SH-SY5Y (cell line): ENCODE measurements around the gene SIRT3.

Source experiments
- GATA2 ChIP-seq: IDR thresholded peaks from 2 replicates; pipeline ENCODE4 v1.6.1; 2011; ENCODE audit warnings: mild to moderate bottlenecking, low read depth, low read length
- GATA3 ChIP-seq: IDR thresholded peaks from 2 replicates; pipeline ENCODE4 v1.6.1; 2011; ENCODE audit warnings: low read depth, mild to moderate bottlenecking, low read length, moderate library complexity

SIRT3 gene

GRCh38 chr11:279040-279965 is 43.2 kb upstream of the SIRT3 start:
- TF ChIP-seq GATA2 = no peak
- no peak for TF ChIP-seq GATA3

DNA sequence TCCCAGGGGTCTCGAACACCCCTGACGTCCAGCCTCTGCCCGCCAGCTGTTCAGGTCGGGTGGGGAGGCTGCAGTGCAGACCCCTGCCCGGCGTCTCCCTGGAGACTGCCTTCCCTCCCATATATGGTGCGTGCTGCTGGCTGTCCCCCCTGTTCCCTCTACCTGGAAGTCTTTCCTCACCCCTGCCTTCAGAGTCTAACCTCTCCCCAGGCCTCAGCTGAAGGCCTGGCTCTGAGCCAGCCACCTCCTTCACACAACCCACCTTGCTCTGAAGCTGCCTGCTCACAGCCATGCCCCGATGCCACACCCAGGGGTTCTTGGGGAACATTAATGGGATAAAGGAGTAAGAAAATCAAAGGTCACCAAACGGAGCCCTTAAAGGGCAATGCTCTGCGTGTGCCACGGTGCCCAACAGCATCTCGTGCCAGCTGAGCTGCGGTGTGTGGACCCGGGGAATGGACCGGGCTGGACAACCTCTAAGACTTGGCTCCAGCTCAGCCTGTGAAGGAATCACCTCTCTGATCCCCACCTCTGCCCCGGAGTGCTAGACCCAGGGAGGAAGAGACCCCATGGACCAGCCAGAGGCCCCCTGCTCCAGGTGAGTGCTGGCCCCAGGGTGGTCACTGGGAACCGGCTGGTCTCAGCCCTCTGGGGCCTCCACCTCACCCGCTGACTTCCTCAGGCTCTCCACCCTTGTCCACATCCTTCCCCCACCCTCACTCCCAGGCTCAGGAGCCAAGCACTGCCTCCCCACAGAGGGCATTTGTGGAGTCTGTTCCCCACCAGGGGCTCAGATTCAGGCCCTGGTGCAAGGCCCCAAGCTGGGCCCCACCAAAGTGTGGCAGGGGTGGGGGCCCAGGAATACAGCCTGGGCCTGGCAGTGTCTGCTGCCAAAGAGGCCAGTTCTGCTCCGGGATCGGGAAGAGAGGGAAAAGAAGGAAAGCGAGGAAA is 42.1 kb upstream of the SIRT3 start, which contains the start of gene NLRP6:
NLRP6 (plus strand) TSS at position 407 of the 951 bp plus-strand sequence; CDS start at position 570, 163 bp downstream.
- TF ChIP-seq GATA3 (no peak), GATA2 (no peak)

DNA sequence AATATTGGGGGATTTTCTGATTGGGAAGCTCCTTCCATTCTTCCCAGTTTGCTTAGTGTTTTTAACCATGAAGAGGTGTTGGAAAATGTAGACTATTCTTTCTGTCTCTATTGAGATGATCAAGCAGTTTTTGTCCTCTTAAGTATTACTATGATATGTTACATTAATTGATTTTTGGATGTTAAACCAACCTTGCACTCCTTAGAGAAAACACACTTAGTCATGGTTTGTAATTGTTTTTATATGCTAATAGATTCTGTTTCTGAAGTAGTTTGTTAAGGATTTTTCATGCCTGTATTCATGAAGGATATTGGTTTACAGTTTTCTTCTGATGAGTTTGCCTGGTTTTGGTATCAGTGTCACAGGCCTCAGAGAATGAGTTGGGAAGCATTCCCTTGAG is 40.1 kb upstream of the SIRT3 start:
- TF ChIP-seq GATA3 = no peak
- no peak for TF ChIP-seq GATA2

DNA sequence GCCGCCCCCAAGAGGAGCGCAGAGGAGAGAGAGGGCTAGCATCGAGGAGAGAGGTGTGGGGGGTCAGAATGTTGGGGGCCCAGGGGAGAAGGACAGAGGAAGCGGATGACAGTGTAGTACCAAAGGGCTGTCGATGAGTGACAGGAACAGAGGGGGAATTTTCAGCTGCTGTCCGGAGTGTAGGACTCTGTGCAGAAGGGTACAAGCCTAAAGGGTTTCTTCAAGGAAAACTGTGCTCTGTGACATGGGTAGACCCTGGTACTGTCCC is 36.7 kb upstream of the SIRT3 start:
- TF ChIP-seq GATA2 (no peak), GATA3 (no peak)

GRCh38 chr11:272195-272930 is 36.2 kb upstream of the SIRT3 start:
- TF ChIP-seq GATA3 = no peak

DNA sequence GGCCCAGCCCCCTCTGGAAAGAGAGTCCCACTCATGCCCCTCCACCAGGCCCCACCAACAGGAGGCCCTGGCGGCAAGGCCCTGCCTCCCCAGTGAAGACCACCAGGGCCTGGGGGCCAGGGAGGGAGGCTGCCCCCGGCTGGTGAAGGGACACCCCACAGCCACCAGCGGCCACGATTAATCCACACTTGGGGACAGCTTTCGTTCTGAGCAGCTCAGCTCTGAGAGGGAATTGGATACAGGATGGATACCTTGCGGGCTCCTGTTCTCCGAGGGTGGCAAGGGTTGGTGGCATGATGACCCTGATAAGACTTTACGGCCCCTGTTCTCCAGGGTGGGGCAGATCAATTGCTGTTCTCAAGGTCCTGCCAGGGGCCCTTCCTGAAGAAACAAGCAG is 35.2 kb upstream of the SIRT3 start:
- TF ChIP-seq GATA3 (no peak), GATA2 (no peak)

- TF ChIP-seq GATA2 (no peak), GATA3 (no peak)
Measured at GRCh38 chr11:270451-271318, 34.5 kb upstream of the SIRT3 start.

DNA sequence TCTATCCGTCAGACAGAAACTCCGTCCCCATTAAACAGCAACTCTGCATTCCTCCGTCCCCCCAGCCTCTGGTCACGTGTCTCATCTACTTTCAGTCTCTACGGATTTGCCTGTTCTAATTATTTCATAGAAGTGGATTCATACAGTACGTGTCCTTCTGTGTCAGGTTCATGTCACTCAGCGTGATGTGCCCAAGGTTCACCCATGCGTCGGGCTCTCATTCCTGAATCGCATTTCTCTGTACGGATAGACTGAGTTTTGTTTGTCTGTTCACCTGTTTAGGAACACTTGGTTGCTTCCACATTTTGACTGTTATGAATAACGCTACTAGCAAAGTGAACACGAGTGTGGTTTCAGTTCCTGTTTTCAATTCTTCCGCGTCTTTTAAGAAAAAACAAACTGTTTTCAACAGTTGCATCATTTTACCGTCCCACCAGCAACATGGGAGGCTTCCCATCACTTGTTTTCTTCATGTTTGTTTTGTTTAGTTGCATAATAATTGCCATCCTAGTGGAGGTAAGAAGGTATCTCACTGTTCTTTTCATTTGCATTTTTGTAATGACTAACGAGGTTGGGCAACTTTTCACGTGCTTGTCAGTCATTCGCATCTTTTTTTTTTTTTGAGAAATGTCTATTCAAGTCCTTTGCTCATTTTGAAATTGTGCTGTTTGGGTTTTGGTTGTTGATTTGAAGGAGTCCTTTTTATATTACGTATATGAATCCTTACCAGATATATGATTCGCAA is 33.2 kb upstream of the SIRT3 start:
- no peak for TF ChIP-seq GATA2
- no peak for TF ChIP-seq GATA3

- TF ChIP-seq GATA2 (no peak), GATA3 (no peak)
Measured at GRCh38 chr11:267491-267994, 31.4 kb upstream of the SIRT3 start.

GRCh38 chr11:266676-267439 is 30.7 kb upstream of the SIRT3 start:
- TF ChIP-seq GATA3 = no peak
- TF ChIP-seq GATA2 = no peak

DNA sequence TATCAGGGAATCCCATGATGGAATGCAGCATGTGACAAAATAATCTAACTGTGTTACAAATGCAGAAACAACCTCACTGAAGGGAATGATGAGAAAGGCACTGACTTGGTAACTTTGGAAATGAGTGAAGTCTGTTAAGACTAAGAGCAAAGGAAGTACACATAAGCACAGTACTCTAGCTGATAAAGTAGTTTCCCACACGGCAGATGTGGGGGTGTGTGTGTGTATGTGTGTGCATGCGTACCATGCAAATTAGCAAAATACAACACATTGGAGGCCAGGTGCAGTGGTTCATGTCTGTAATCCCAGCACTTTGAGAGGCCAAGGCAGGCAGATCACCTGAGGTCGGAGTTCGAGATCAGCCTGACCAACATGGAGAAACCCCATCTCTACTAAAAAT is 25.5 kb upstream of the SIRT3 start:
- TF ChIP-seq GATA2 = no peak
- TF ChIP-seq GATA3 = no peak

- no peak for TF ChIP-seq GATA3
Measured at GRCh38 chr11:259413-259812, 23.3 kb upstream of the SIRT3 start.
